ENCODE measurements around the gene PTK6. TPM values are rescaled to one million over a fixed set of nuclear protein-coding genes. Genes with fewer than 3 reads are reported as not detected.

PTK6 gene
- total and polyA plus RNA-seq, 5 donors from 2014 or later: 0.15 to 0.21 (median 0.19) TPM; not detected in 1

GRCh38 chr20:63478346-63479302 lies 58.6 kb downstream of the PTK6 start:
- Histone ChIP-seq H3K4me1 (ENCODE audit: control insufficient read depth, insufficient read depth, low read length, poor library complexity, severe bottlenecking) (no peaks in the 10 kb centered on the region), H3K36me3 (ENCODE audit: control insufficient read depth, insufficient read depth, low read length) (no peaks in the 10 kb centered on the region), H3K27ac (ENCODE audit: insufficient read depth, low read length, poor library complexity, severe bottlenecking) (no peak overlapping the region), H3K4me3 (ENCODE audit: low read depth, low read length) (no peak overlapping the region), H3K9me3 (ENCODE audit: control insufficient read depth in 2 of 2, low read length in 2 of 2) (no peaks in the 10 kb centered on the region), H3K27me3 (ENCODE audit: control insufficient read depth, insufficient read depth, low read length) (no peaks in the 10 kb centered on the region)
- ATAC-seq (ENCODE audit: low read depth in 2 of 2): no peak
- Mint-ChIP-seq H3K27ac (no peak overlapping the region), H3K9me3 (no peaks in the 10 kb centered on the region), H3K4me3 (no peak overlapping the region), H3K4me1 (peaks cover 0 to 6% (median 0%) of the 10 kb centered on the region in 4 donors), H3K27me3 (peaks cover 54% of the 10 kb centered on the region), H3K36me3 (no peaks in the 10 kb centered on the region)
- DNase-seq: no peak

Other genes starting within 250 kb of the PTK6 start
- gene COL20A1, start 244.2 kb downstream of the PTK6 start, total RNA-seq: 0.20 TPM
- not detected for gene COL20A1, start 244.2 kb downstream of the PTK6 start, polyA plus RNA-seq
- gene CHRNA4, start 176.0 kb downstream of the PTK6 start, total RNA-seq: not detected
- gene CHRNA4, start 176.0 kb downstream of the PTK6 start, polyA plus RNA-seq: not detected
- gene KCNQ2, start 64.7 kb downstream of the PTK6 start, total RNA-seq: 0.89 TPM
- gene KCNQ2, start 64.7 kb downstream of the PTK6 start, polyA plus RNA-seq: 1 to 10 TPM in 1 of 4 donors, under 1 TPM in 1, not detected in 2; 0.77 to 1.1 TPM
- gene EEF1A2, start 38.3 kb downstream of the PTK6 start, total RNA-seq: 2.1 TPM
- gene EEF1A2, start 38.3 kb downstream of the PTK6 start, polyA plus RNA-seq: under 1 TPM in 3 of 4 donors, not detected in 1; 0.10 to 0.56 (median 0.11) TPM
- gene PPDPF, start 16.6 kb downstream of the PTK6 start, total RNA-seq: 155 TPM
- 100 to 1,000 TPM in 1 of 4 donors, 10 to 100 TPM in 3; 75.8 to 110 (median 85.2) TPM for gene PPDPF, start 16.6 kb downstream of the PTK6 start, polyA plus RNA-seq
- gene SRMS, start 10.4 kb upstream of the PTK6 start, total RNA-seq: not detected
- not detected for gene SRMS, start 10.4 kb upstream of the PTK6 start, polyA plus RNA-seq
- gene FNDC11, start 16.8 kb upstream of the PTK6 start, total RNA-seq: 1.5 TPM
- under 1 TPM; 0.07 to 0.94 (median 0.18) TPM for gene FNDC11, start 16.8 kb upstream of the PTK6 start, polyA plus RNA-seq
- gene HELZ2, start 36.9 kb upstream of the PTK6 start, total RNA-seq: 124 TPM
- 1 to 10 TPM; 5.8 to 8.9 (median 7.1) TPM for gene HELZ2, start 36.9 kb upstream of the PTK6 start, polyA plus RNA-seq
- 21.9 TPM for gene GMEB2, start 89.7 kb upstream of the PTK6 start, total RNA-seq
- gene GMEB2, start 89.7 kb upstream of the PTK6 start, polyA plus RNA-seq: 10 to 100 TPM in 2 of 4 donors, 1 to 10 TPM in 2; 8.3 to 10.5 (median 9.4) TPM
- gene STMN3, start 116.0 kb upstream of the PTK6 start, total RNA-seq: 64.6 TPM
- gene STMN3, start 116.0 kb upstream of the PTK6 start, polyA plus RNA-seq: 10 to 100 TPM; 11.7 to 13.5 (median 12.5) TPM
- 38.3 TPM for gene RTEL1, start 120.9 kb upstream of the PTK6 start, total RNA-seq
- 1 to 10 TPM; 1.8 to 3.7 (median 2.7) TPM for gene RTEL1, start 120.9 kb upstream of the PTK6 start, polyA plus RNA-seq
- not detected for gene TNFRSF6B, start 159.3 kb upstream of the PTK6 start, total RNA-seq
- not detected for gene TNFRSF6B, start 159.3 kb upstream of the PTK6 start, polyA plus RNA-seq
- 51.6 TPM for gene ARFRP1, start 170.6 kb upstream of the PTK6 start, total RNA-seq
- gene ARFRP1, start 170.6 kb upstream of the PTK6 start, polyA plus RNA-seq: 10 to 100 TPM; 56.6 to 65.7 (median 63.1) TPM
- gene ZGPAT, start 170.7 kb upstream of the PTK6 start, total RNA-seq: 51.5 TPM
- gene ZGPAT, start 170.7 kb upstream of the PTK6 start, polyA plus RNA-seq: 10 to 100 TPM; 34.0 to 43.2 (median 40.3) TPM
- 237 TPM for gene LIME1, start 199.3 kb upstream of the PTK6 start, total RNA-seq
- gene LIME1, start 199.3 kb upstream of the PTK6 start, polyA plus RNA-seq: 100 to 1,000 TPM; 338 to 547 (median 430) TPM
- 110 TPM for gene SLC2A4RG, start 202.4 kb upstream of the PTK6 start, total RNA-seq
- gene SLC2A4RG, start 202.4 kb upstream of the PTK6 start, polyA plus RNA-seq: 1 to 10 TPM; 2.9 to 7.7 (median 4.5) TPM